GM21447 (cell line): ENCODE results near the gene DEFB113.

Experiments used
- ATAC-seq: cut with Tn5 transposase; IDR thresholded peaks from one replicate; pipeline ENCODE4 v1.9.1; 2021; ENCODE audit not compliant: unreplicated experiment

The DEFB113 gene

GRCh38 chr6:49937017-49937416 is 32.4 kb downstream of the DEFB113 start:
- no peak for ATAC-seq

GRCh38 chr6:49935387-49935786 is 34.0 kb downstream of the DEFB113 start:
- no peak for ATAC-seq

- ATAC-seq: no peak
Measured at GRCh38 chr6:49934770-49935169, 34.7 kb downstream of the DEFB113 start.

GRCh38 chr6:49933526-49933925 is 35.9 kb downstream of the DEFB113 start:
- no peak for ATAC-seq

GRCh38 chr6:49929340-49929739 is 40.1 kb downstream of the DEFB113 start:
- ATAC-seq: no peak

- ATAC-seq: no peak
Measured at GRCh38 chr6:49923826-49924225, 45.6 kb downstream of the DEFB113 start.

GRCh38 chr6:49919935-49920644 is 49.3 kb downstream of the DEFB113 start:
- no peak for ATAC-seq

- ATAC-seq: no peak
Measured at GRCh38 chr6:49919261-49919660, 50.2 kb downstream of the DEFB113 start.

GRCh38 chr6:49918787-49919186 is 50.6 kb downstream of the DEFB113 start:
- no peak for ATAC-seq
